Large intestine (tissue), 3 donors: ENCODE results near the gene NKX2-1. TPM values are rescaled to one million over a fixed set of nuclear protein-coding genes. Genes with fewer than 3 reads are reported as not detected.

ENCODE experiments used
- DNase-seq, 2 donors: peaks; one replicate each; pipeline versions ENCODE4 v3.0.0 to v3.0.0-alpha.2; 2013
- H3K27ac ChIP-seq: one replicate; pipeline ENCODE4 v1.5.1; 2013; ENCODE audit warnings: low read length
- H3K27me3 ChIP-seq: 2 replicates; pipeline ENCODE4 v1.6.1; 2013; ENCODE audit warnings: low read length; ENCODE audit not compliant: control insufficient read depth, insufficient read depth
- H3K36me3 ChIP-seq: 2 replicates; pipeline ENCODE4 v1.6.1; 2013; ENCODE audit warnings: low read length; ENCODE audit not compliant: control insufficient read depth, insufficient read depth
- H3K4me1 ChIP-seq: one replicate; pipeline ENCODE4 v1.6.1; 2013; ENCODE audit warnings: low read length; ENCODE audit not compliant: control insufficient read depth, insufficient read depth
- H3K4me3 ChIP-seq: one replicate; pipeline ENCODE4 v1.5.1; 2013; ENCODE audit warnings: low read length
- H3K9me3 ChIP-seq: one replicate; pipeline ENCODE4 v1.6.1; 2013; ENCODE audit warnings: mild to moderate bottlenecking, low read depth, low read length, moderate library complexity; ENCODE audit not compliant: control insufficient read depth
- WGBS: methylation state at CpG from one replicate; pipeline ENCODE4 v1.1.5; 2013; ENCODE audit warnings: low lambda C conversion rate; ENCODE audit not compliant: insufficient coverage; 5-methylcytosine and 5-hydroxymethylcytosine counted together
- polyA plus RNA-seq: library from polyadenylated mRNA; unstranded; fragments of 120-200 nt; gene quantifications from one replicate; pipeline ENCODE4 v1.2.1, GENCODE V29; 2013

Gene NKX2-1
- polyA plus RNA-seq, 1 donor, result not detected

- Histone ChIP-seq H3K36me3 (no peaks in the 10 kb centered on the region), H3K4me1 (no peaks in the 10 kb centered on the region), H3K4me3 (no peak overlapping the region), H3K27ac (no peak overlapping the region), H3K9me3 (peaks cover 14% of the 10 kb centered on the region), H3K27me3 (peaks cover 97% of the 10 kb centered on the region)
- DNase-seq, result no peak
- WGBS, result no CpG with 5 or more reads among the region's 87 CpGs
These were observed 2.6 kb downstream of the NKX2-1 start for GRCh38 chr14:36517242-36518030.

GRCh38 chr14:36516719-36517241, 3.3 kb downstream of the NKX2-1 start:
- no peaks in the 10 kb centered on the region for H3K36me3 ChIP-seq
- H3K27ac ChIP-seq, result no peak overlapping the region
- peaks cover 14% of the 10 kb centered on the region for H3K9me3 ChIP-seq
- DNase-seq, result no peak
- no peaks in the 10 kb centered on the region for H3K4me1 ChIP-seq
- 9% methylated on average over 1 of the region's 16 CpGs for WGBS
- H3K4me3 ChIP-seq, result no peak overlapping the region
- peaks cover 97% of the 10 kb centered on the region for H3K27me3 ChIP-seq

GRCh38 chr14:36515896-36516718, 3.9 kb downstream of the NKX2-1 start:
- Histone ChIP-seq H3K36me3 (no peaks in the 10 kb centered on the region), H3K4me3 (no peak overlapping the region), H3K27ac (no peak overlapping the region), H3K4me1 (no peaks in the 10 kb centered on the region), H3K27me3 (peaks cover 92% of the 10 kb centered on the region), H3K9me3 (peaks cover 12% of the 10 kb centered on the region)
- 20% methylated on average over 2 of the region's 11 CpGs for WGBS
- no peak for DNase-seq

GRCh38 chr14:36515105-36515593, 4.9 kb downstream of the NKX2-1 start:
- no peaks in the 10 kb centered on the region for H3K4me1 ChIP-seq
- no peaks in the 10 kb centered on the region for H3K36me3 ChIP-seq
- H3K27me3 ChIP-seq, result peaks cover 93% of the 10 kb centered on the region
- 0% methylated on average over 3 of the region's 14 CpGs for WGBS
- no peak overlapping the region for H3K27ac ChIP-seq
- no peak overlapping the region for H3K4me3 ChIP-seq
- peaks cover 10% of the 10 kb centered on the region for H3K9me3 ChIP-seq
- DNase-seq, result no peak

GRCh38 chr14:36514278-36515104, 5.5 kb downstream of the NKX2-1 start:
- Histone ChIP-seq H3K9me3 (peaks cover 10% of the 10 kb centered on the region), H3K4me1 (no peaks in the 10 kb centered on the region), H3K27ac (no peak overlapping the region), H3K36me3 (no peaks in the 10 kb centered on the region), H3K4me3 (no peak overlapping the region), H3K27me3 (peaks cover 93% of the 10 kb centered on the region)
- no peak for DNase-seq
- WGBS, result no CpG with 5 or more reads among the region's 38 CpGs

- WGBS, result no CpG with 5 or more reads among the region's 38 CpGs
- H3K9me3 ChIP-seq, result peaks cover 10% of the 10 kb centered on the region
- peaks cover 93% of the 10 kb centered on the region for H3K27me3 ChIP-seq
- H3K27ac ChIP-seq, result no peak overlapping the region
- no peaks in the 10 kb centered on the region for H3K36me3 ChIP-seq
- no peaks in the 10 kb centered on the region for H3K4me1 ChIP-seq
- no peak overlapping the region for H3K4me3 ChIP-seq
- no peak for DNase-seq
These were observed 6.4 kb downstream of the NKX2-1 start for GRCh38 chr14:36513451-36514277.

- WGBS, result 0% methylated on average over 2 of the region's 17 CpGs
- Histone ChIP-seq H3K27me3 (peaks cover 93% of the 10 kb centered on the region), H3K27ac (no peak overlapping the region), H3K36me3 (no peaks in the 10 kb centered on the region), H3K4me1 (no peaks in the 10 kb centered on the region), H3K4me3 (no peak overlapping the region), H3K9me3 (peaks cover 13% of the 10 kb centered on the region)
- DNase-seq, result no peak
These were observed 7.0 kb downstream of the NKX2-1 start for GRCh38 chr14:36513012-36513420.

GRCh38 chr14:36512585-36513003, 7.4 kb downstream of the NKX2-1 start:
- H3K4me3 ChIP-seq, result no peak overlapping the region
- no peaks in the 10 kb centered on the region for H3K36me3 ChIP-seq
- peaks cover 93% of the 10 kb centered on the region for H3K27me3 ChIP-seq
- H3K9me3 ChIP-seq, result peaks cover 11% of the 10 kb centered on the region
- WGBS, result no CpG with 5 or more reads among the region's 9 CpGs
- no peak for DNase-seq
- H3K4me1 ChIP-seq, result no peaks in the 10 kb centered on the region
- H3K27ac ChIP-seq, result no peak overlapping the region

GRCh38 chr14:36511981-36512584, 7.9 kb downstream of the NKX2-1 start:
- Histone ChIP-seq H3K27me3 (peaks cover 95% of the 10 kb centered on the region), H3K36me3 (no peaks in the 10 kb centered on the region), H3K4me3 (no peak overlapping the region), H3K27ac (no peak overlapping the region), H3K4me1 (no peaks in the 10 kb centered on the region), H3K9me3 (peaks cover 11% of the 10 kb centered on the region)
- no CpG with 5 or more reads among the region's 7 CpGs for WGBS
- DNase-seq, result no peak
